ENCODE measurements around the gene PDGFA.

GRCh38 chr7:519484-520390 is at the start of gene PDGFA:
- TF ChIP-seq CTCF (IDR thresholded peaks at IDR 0.05): peak in 2 of 3 donors; percentile 26 to 36
- no peak for TF ChIP-seq POLR2A (IDR thresholded peaks at IDR 0.05)

All from ovary (tissue), 3 donors.